ENCODE data around the gene AMPD1.

Gene AMPD1

GRCh38 chr1:114651893-114652292, 43.5 kb downstream of the AMPD1 start:
- Histone ChIP-seq H3K27me3 (replicated peaks; ENCODE audit: control insufficient read depth, insufficient read depth, low read length, poor library complexity, severe bottlenecking) (no peaks in the 10 kb centered on the region), H3K36me3 (ENCODE audit: control insufficient read depth, insufficient read depth, low read length) (no peaks in the 10 kb centered on the region), H3K4me1 (ENCODE audit: control insufficient read depth, insufficient read depth, low read length, poor library complexity, severe bottlenecking) (no peaks in the 10 kb centered on the region), H3K4me3 (ENCODE audit: insufficient read depth, low read depth, low read length, poor library complexity, severe bottlenecking) (no peak overlapping the region), H3K9me3 (ENCODE audit: control insufficient read depth, low read length) (no peaks in the 10 kb centered on the region), H3K27ac (ENCODE audit: insufficient read depth, low read length, poor library complexity, severe bottlenecking) (no peak overlapping the region)
- no peak for DNase-seq

GRCh38 chr1:114648503-114648902, 46.8 kb downstream of the AMPD1 start:
- H3K27me3 ChIP-seq (replicated peaks; ENCODE audit: control insufficient read depth, insufficient read depth, low read length, poor library complexity, severe bottlenecking), result no peaks in the 10 kb centered on the region
- H3K27ac ChIP-seq (ENCODE audit: insufficient read depth, low read length, poor library complexity, severe bottlenecking), result no peak overlapping the region
- no peaks in the 10 kb centered on the region for H3K9me3 ChIP-seq (ENCODE audit: control insufficient read depth, low read length)
- DNase-seq, result no peak
- H3K4me1 ChIP-seq (ENCODE audit: control insufficient read depth, insufficient read depth, low read length, poor library complexity, severe bottlenecking), result no peaks in the 10 kb centered on the region
- H3K4me3 ChIP-seq (ENCODE audit: insufficient read depth, low read depth, low read length, poor library complexity, severe bottlenecking), result no peak overlapping the region
- H3K36me3 ChIP-seq (ENCODE audit: control insufficient read depth, insufficient read depth, low read length), result no peaks in the 10 kb centered on the region

GRCh38 chr1:114641377-114641776, 54.0 kb downstream of the AMPD1 start:
- Histone ChIP-seq H3K4me3 (ENCODE audit: insufficient read depth, low read depth, low read length, poor library complexity, severe bottlenecking) (no peak overlapping the region), H3K9me3 (ENCODE audit: control insufficient read depth, low read length) (no peaks in the 10 kb centered on the region), H3K27ac (ENCODE audit: insufficient read depth, low read length, poor library complexity, severe bottlenecking) (no peak overlapping the region), H3K36me3 (ENCODE audit: control insufficient read depth, insufficient read depth, low read length) (no peaks in the 10 kb centered on the region), H3K27me3 (replicated peaks; ENCODE audit: control insufficient read depth, insufficient read depth, low read length, poor library complexity, severe bottlenecking) (no peaks in the 10 kb centered on the region), H3K4me1 (ENCODE audit: control insufficient read depth, insufficient read depth, low read length, poor library complexity, severe bottlenecking) (no peaks in the 10 kb centered on the region)
- DNase-seq, result no peak

- Histone ChIP-seq H3K4me1 (ENCODE audit: control insufficient read depth, insufficient read depth, low read length, poor library complexity, severe bottlenecking) (no peaks in the 10 kb centered on the region), H3K4me3 (ENCODE audit: insufficient read depth, low read depth, low read length, poor library complexity, severe bottlenecking) (no peak overlapping the region), H3K36me3 (ENCODE audit: control insufficient read depth, insufficient read depth, low read length) (no peaks in the 10 kb centered on the region), H3K9me3 (ENCODE audit: control insufficient read depth, low read length) (no peaks in the 10 kb centered on the region), H3K27me3 (replicated peaks; ENCODE audit: control insufficient read depth, insufficient read depth, low read length, poor library complexity, severe bottlenecking) (no peaks in the 10 kb centered on the region), H3K27ac (ENCODE audit: insufficient read depth, low read length, poor library complexity, severe bottlenecking) (no peak overlapping the region)
- DNase-seq, result no peak
These were observed 56.4 kb downstream of the AMPD1 start for GRCh38 chr1:114638910-114639309.

- Histone ChIP-seq H3K27ac (ENCODE audit: insufficient read depth, low read length, poor library complexity, severe bottlenecking) (no peak overlapping the region), H3K27me3 (replicated peaks; ENCODE audit: control insufficient read depth, insufficient read depth, low read length, poor library complexity, severe bottlenecking) (no peaks in the 10 kb centered on the region), H3K36me3 (ENCODE audit: control insufficient read depth, insufficient read depth, low read length) (no peaks in the 10 kb centered on the region), H3K4me1 (ENCODE audit: control insufficient read depth, insufficient read depth, low read length, poor library complexity, severe bottlenecking) (no peaks in the 10 kb centered on the region), H3K9me3 (ENCODE audit: control insufficient read depth, low read length) (no peaks in the 10 kb centered on the region), H3K4me3 (ENCODE audit: insufficient read depth, low read depth, low read length, poor library complexity, severe bottlenecking) (no peak overlapping the region)
- DNase-seq, result no peak
These were observed 62.9 kb downstream of the AMPD1 start for GRCh38 chr1:114632427-114632826.

GRCh38 chr1:114627107-114627506, 68.2 kb downstream of the AMPD1 start:
- Histone ChIP-seq H3K36me3 (ENCODE audit: control insufficient read depth, insufficient read depth, low read length) (no peaks in the 10 kb centered on the region), H3K4me1 (ENCODE audit: control insufficient read depth, insufficient read depth, low read length, poor library complexity, severe bottlenecking) (no peaks in the 10 kb centered on the region), H3K27me3 (replicated peaks; ENCODE audit: control insufficient read depth, insufficient read depth, low read length, poor library complexity, severe bottlenecking) (no peaks in the 10 kb centered on the region), H3K9me3 (ENCODE audit: control insufficient read depth, low read length) (no peaks in the 10 kb centered on the region), H3K4me3 (ENCODE audit: insufficient read depth, low read depth, low read length, poor library complexity, severe bottlenecking) (no peak overlapping the region), H3K27ac (ENCODE audit: insufficient read depth, low read length, poor library complexity, severe bottlenecking) (no peak overlapping the region)
- no peak for DNase-seq

GRCh38 chr1:114623364-114623763, 72.0 kb downstream of the AMPD1 start:
- no peak for DNase-seq
- Histone ChIP-seq H3K9me3 (ENCODE audit: control insufficient read depth, low read length) (no peaks in the 10 kb centered on the region), H3K27me3 (replicated peaks; ENCODE audit: control insufficient read depth, insufficient read depth, low read length, poor library complexity, severe bottlenecking) (no peaks in the 10 kb centered on the region), H3K27ac (ENCODE audit: insufficient read depth, low read length, poor library complexity, severe bottlenecking) (no peak overlapping the region), H3K36me3 (ENCODE audit: control insufficient read depth, insufficient read depth, low read length) (no peaks in the 10 kb centered on the region), H3K4me3 (ENCODE audit: insufficient read depth, low read depth, low read length, poor library complexity, severe bottlenecking) (no peak overlapping the region), H3K4me1 (ENCODE audit: control insufficient read depth, insufficient read depth, low read length, poor library complexity, severe bottlenecking) (no peaks in the 10 kb centered on the region)

Measured in effector memory CD4-positive, alpha-beta T cell (primary cell).